Trophoblast cell (in vitro differentiated cells and primary cell): Measurements from ENCODE around the gene ROBO1.

Experiments used
- DNase-seq, 2 donors: peaks; one replicate each; pipeline ENCODE4 v3.0.0-alpha.2; 2016
- H2AFZ ChIP-seq: 2 replicates; pipeline ENCODE4 v1.6.1; 2013; ENCODE audit warnings: low read length, moderate library complexity, mild to moderate bottlenecking; ENCODE audit not compliant: insufficient read depth, poor library complexity
- H2AK5ac ChIP-seq: 2 replicates; pipeline ENCODE4 v1.6.1; 2013; ENCODE audit warnings: mild to moderate bottlenecking, low read length
- H2BK120ac ChIP-seq: 2 replicates; pipeline ENCODE4 v1.6.1; 2013; ENCODE audit warnings: low read length, mild to moderate bottlenecking, moderate library complexity; ENCODE audit not compliant: insufficient read depth, poor library complexity
- H2BK12ac ChIP-seq: 2 replicates; pipeline ENCODE4 v1.6.1; 2013; ENCODE audit warnings: mild to moderate bottlenecking, low read length, moderate library complexity
- H2BK5ac ChIP-seq: 2 replicates; pipeline ENCODE4 v1.6.1; 2013; ENCODE audit warnings: low read length, low read depth, moderate library complexity, mild to moderate bottlenecking; ENCODE audit not compliant: poor library complexity
- H3K14ac ChIP-seq: 2 replicates; pipeline ENCODE4 v1.6.1; 2013; ENCODE audit warnings: mild to moderate bottlenecking, low read length
- H3K18ac ChIP-seq: 2 replicates; pipeline ENCODE4 v1.6.1; 2013; ENCODE audit warnings: mild to moderate bottlenecking, low read length
- H3K23ac ChIP-seq: 2 replicates; pipeline ENCODE4 v1.6.1; 2013; ENCODE audit warnings: low read length
- H3K27ac ChIP-seq: 2 replicates; pipeline ENCODE4 v1.5.1; 2013; ENCODE audit warnings: low read depth, mild to moderate bottlenecking, inconsistent platforms, low read length, moderate library complexity
- H3K27me3 ChIP-seq: 2 replicates; pipeline ENCODE4 v1.6.1; 2013; ENCODE audit warnings: inconsistent platforms, mild to moderate bottlenecking, low read length, moderate library complexity; ENCODE audit not compliant: insufficient read depth
- H3K36me3 ChIP-seq, 2 experiments: 1 replicate in 1 of 2; 2 replicates in 1 of 2; pipeline ENCODE4 v1.6.1; 2013; ENCODE audit warnings: low read length in 2 of 2, mild to moderate bottlenecking in 2 of 2, moderate library complexity in 1 of 2; ENCODE audit not compliant: insufficient read depth in 2 of 2, control insufficient read depth in 1 of 2
- H3K4ac ChIP-seq: 2 replicates; pipeline ENCODE4 v1.6.1; 2013; ENCODE audit warnings: low read depth, mild to moderate bottlenecking, low read length, moderate library complexity
- H3K4me1 ChIP-seq, 2 experiments: 1 replicate in 1 of 2; 2 replicates in 1 of 2; pipeline ENCODE4 v1.6.1; 2013; ENCODE audit warnings: low read length in 2 of 2, mild to moderate bottlenecking in 2 of 2, moderate library complexity in 1 of 2; ENCODE audit not compliant: insufficient read depth in 2 of 2, control insufficient read depth in 1 of 2
- H3K4me2 ChIP-seq: 2 replicates; pipeline ENCODE4 v1.6.1; 2013; ENCODE audit warnings: inconsistent platforms, mild to moderate bottlenecking, low read length, moderate library complexity
- H3K4me3 ChIP-seq: 2 replicates; pipeline ENCODE4 v1.5.1; 2013; ENCODE audit warnings: mild to moderate bottlenecking, low read depth, low read length, inconsistent platforms
- H3K79me1 ChIP-seq: one replicate; pipeline ENCODE4 v1.6.1; 2013; ENCODE audit warnings: low read length
- H3K79me2 ChIP-seq: 2 replicates; pipeline ENCODE4 v1.6.1; 2013; ENCODE audit warnings: low read length, mild to moderate bottlenecking; ENCODE audit not compliant: control insufficient read depth, insufficient read depth, poor library complexity
- H3K9ac ChIP-seq: 2 replicates; pipeline ENCODE4 v1.6.1; 2013; ENCODE audit warnings: mild to moderate bottlenecking, low read length
- H3K9me3 ChIP-seq: 2 replicates; pipeline ENCODE4 v1.6.1; 2013; ENCODE audit warnings: low read depth, mild to moderate bottlenecking, control low read depth, inconsistent platforms, low read length; ENCODE audit not compliant: insufficient read depth
- H4K12ac ChIP-seq: 2 replicates; pipeline ENCODE4 v1.6.1; 2013; ENCODE audit warnings: low read depth, mild to moderate bottlenecking, low read length, moderate library complexity
- H4K8ac ChIP-seq: 2 replicates; pipeline ENCODE4 v1.6.1; 2013; ENCODE audit warnings: low read depth, mild to moderate bottlenecking, low read length, moderate library complexity
- H4K91ac ChIP-seq: one replicate; pipeline ENCODE4 v1.6.1; 2013; ENCODE audit warnings: low read depth, mild to moderate bottlenecking, low read length, moderate library complexity
- WGBS: extraction: QIAGEN DNeasy Blood & Tissue Kit; methylation state at CpG from one replicate; pipeline ENCODE4 v1.1.7; 2013; ENCODE audit warnings: missing lambda C conversion rate; ENCODE audit not compliant: insufficient read length, insufficient coverage; ENCODE audit errors: extremely low coverage; 5-methylcytosine and 5-hydroxymethylcytosine counted together

ROBO1 gene

GRCh38 chr3:78605178-78605577 is 1162.6 kb downstream of the ROBO1 start:
- Histone ChIP-seq H2AK5ac (no peak overlapping the region), H3K27me3 (no peaks in the 10 kb centered on the region), H3K4me2 (no peak overlapping the region), H4K12ac (no peak overlapping the region), H3K14ac (no peak overlapping the region), H2AFZ (no peak overlapping the region), H3K79me2 (no peaks in the 10 kb centered on the region), H3K4me1 (no peaks in the 10 kb centered on the region), H3K79me1 (no peaks in the 10 kb centered on the region), H2BK12ac (no peak overlapping the region), H3K9me3 (no peaks in the 10 kb centered on the region), H3K9ac (no peak overlapping the region), H3K23ac (no peak overlapping the region), H2BK120ac (no peak overlapping the region), H3K36me3 (peaks cover 5 to 6% of the 10 kb centered on the region in 2 experiments), H2BK5ac (no peak overlapping the region), H3K27ac (no peak overlapping the region), H3K4ac (no peak overlapping the region), H3K18ac (no peak overlapping the region), H3K4me3 (no peak overlapping the region), H4K91ac (no peak overlapping the region), H4K8ac (no peak overlapping the region)
- DNase-seq, result no peak
- WGBS, result no CpG with 5 or more reads among the region's 2 CpGs

GRCh38 chr3:78604341-78604740 is 1163.5 kb downstream of the ROBO1 start:
- Histone ChIP-seq H3K9me3 (no peaks in the 10 kb centered on the region), H3K79me1 (no peaks in the 10 kb centered on the region), H4K12ac (no peak overlapping the region), H3K4me2 (no peak overlapping the region), H3K79me2 (no peaks in the 10 kb centered on the region), H3K4ac (no peak overlapping the region), H3K14ac (no peak overlapping the region), H3K9ac (no peak overlapping the region), H3K23ac (no peak overlapping the region), H2BK12ac (no peak overlapping the region), H3K36me3 (peaks cover 5 to 6% of the 10 kb centered on the region in 2 experiments), H3K27ac (no peak overlapping the region), H2AK5ac (no peak overlapping the region), H2BK5ac (no peak overlapping the region), H3K4me3 (no peak overlapping the region), H2AFZ (no peak overlapping the region), H3K18ac (no peak overlapping the region), H3K27me3 (no peaks in the 10 kb centered on the region), H3K4me1 (no peaks in the 10 kb centered on the region), H2BK120ac (no peak overlapping the region), H4K91ac (no peak overlapping the region), H4K8ac (no peak overlapping the region)
- no CpG with 5 or more reads among the region's 3 CpGs for WGBS
- no peak for DNase-seq

GRCh38 chr3:78601249-78601648 is 1166.5 kb downstream of the ROBO1 start:
- H3K9me3 ChIP-seq, result no peaks in the 10 kb centered on the region
- H3K4me2 ChIP-seq, result no peak overlapping the region
- no peak overlapping the region for H2AK5ac ChIP-seq
- no peak overlapping the region for H2BK5ac ChIP-seq
- H3K27ac ChIP-seq, result no peak overlapping the region
- no peak overlapping the region for H4K8ac ChIP-seq
- no peak overlapping the region for H4K91ac ChIP-seq
- H3K4me1 ChIP-seq, result no peaks in the 10 kb centered on the region
- H3K4ac ChIP-seq, result no peak overlapping the region
- H2BK12ac ChIP-seq, result no peak overlapping the region
- no peak for DNase-seq
- no peak overlapping the region for H3K14ac ChIP-seq
- H3K18ac ChIP-seq, result no peak overlapping the region
- no peak overlapping the region for H2AFZ ChIP-seq
- H3K9ac ChIP-seq, result no peak overlapping the region
- peaks cover 5% of the 10 kb centered on the region in 2 experiments for H3K36me3 ChIP-seq
- no peaks in the 10 kb centered on the region for H3K27me3 ChIP-seq
- WGBS, result no CpG with 5 or more reads among the region's 2 CpGs
- no peaks in the 10 kb centered on the region for H3K79me2 ChIP-seq
- H3K4me3 ChIP-seq, result no peak overlapping the region
- no peak overlapping the region for H4K12ac ChIP-seq
- no peak overlapping the region for H2BK120ac ChIP-seq
- H3K23ac ChIP-seq, result no peak overlapping the region
- H3K79me1 ChIP-seq, result no peaks in the 10 kb centered on the region

- Histone ChIP-seq H4K12ac (no peak overlapping the region), H4K91ac (no peak overlapping the region), H3K14ac (no peak overlapping the region), H3K4me1 (no peaks in the 10 kb centered on the region), H2BK5ac (no peak overlapping the region), H3K27me3 (no peaks in the 10 kb centered on the region), H2BK120ac (no peak overlapping the region), H3K9ac (no peak overlapping the region), H4K8ac (no peak overlapping the region), H3K23ac (no peak overlapping the region), H2AFZ (no peak overlapping the region), H3K36me3 (no peaks in the 10 kb centered on the region), H3K79me2 (no peaks in the 10 kb centered on the region), H3K79me1 (no peaks in the 10 kb centered on the region), H2BK12ac (no peak overlapping the region), H3K4me3 (no peak overlapping the region), H3K18ac (no peak overlapping the region), H2AK5ac (no peak overlapping the region), H3K27ac (no peak overlapping the region), H3K4me2 (no peak overlapping the region), H3K9me3 (no peaks in the 10 kb centered on the region), H3K4ac (no peak overlapping the region)
- no CpG with 5 or more reads among the region's 1 CpG for WGBS
- no peak for DNase-seq
These were observed 1178.0 kb downstream of the ROBO1 start for GRCh38 chr3:78589778-78590177.
